IPS-20b (cell line): Measurements from ENCODE around the gene P3H1.
"Not testable (repeated sequence)": the region's sequence is repeated elsewhere in the genome, so short reads cannot be mapped to it uniquely, and the experiment has no call there.

Experiments
- H3K27ac ChIP-seq: one replicate; pipeline ENCODE4 v1.5.1; 2013; ENCODE audit warnings: low read length
- H3K27me3 ChIP-seq: 2 replicates; pipeline ENCODE4 v1.6.1; 2013; ENCODE audit warnings: mild to moderate bottlenecking, low read length, inconsistent platforms; ENCODE audit not compliant: insufficient read depth
- H3K36me3 ChIP-seq: 2 replicates; pipeline ENCODE4 v1.6.1; 2013; ENCODE audit warnings: low read depth, mild to moderate bottlenecking, inconsistent platforms, low read length, moderate library complexity; ENCODE audit not compliant: insufficient read depth
- H3K4me1 ChIP-seq: 2 replicates; pipeline ENCODE4 v1.6.1; 2013; ENCODE audit warnings: mild to moderate bottlenecking, control low read depth, inconsistent platforms, low read length, moderate library complexity; ENCODE audit not compliant: insufficient read depth
- H3K4me3 ChIP-seq: 2 replicates; pipeline ENCODE4 v1.5.1; 2013; ENCODE audit warnings: mild to moderate bottlenecking, low read length, inconsistent platforms
- H3K9ac ChIP-seq: 2 replicates; pipeline ENCODE4 v1.6.1; 2013; ENCODE audit warnings: low read depth, mild to moderate bottlenecking, inconsistent platforms, low read length, moderate library complexity
- H3K9me3 ChIP-seq: 2 replicates; pipeline ENCODE4 v1.6.1; 2013; ENCODE audit warnings: mild to moderate bottlenecking, low read depth, low read length, inconsistent platforms; ENCODE audit not compliant: insufficient read depth

P3H1 gene

DNA sequence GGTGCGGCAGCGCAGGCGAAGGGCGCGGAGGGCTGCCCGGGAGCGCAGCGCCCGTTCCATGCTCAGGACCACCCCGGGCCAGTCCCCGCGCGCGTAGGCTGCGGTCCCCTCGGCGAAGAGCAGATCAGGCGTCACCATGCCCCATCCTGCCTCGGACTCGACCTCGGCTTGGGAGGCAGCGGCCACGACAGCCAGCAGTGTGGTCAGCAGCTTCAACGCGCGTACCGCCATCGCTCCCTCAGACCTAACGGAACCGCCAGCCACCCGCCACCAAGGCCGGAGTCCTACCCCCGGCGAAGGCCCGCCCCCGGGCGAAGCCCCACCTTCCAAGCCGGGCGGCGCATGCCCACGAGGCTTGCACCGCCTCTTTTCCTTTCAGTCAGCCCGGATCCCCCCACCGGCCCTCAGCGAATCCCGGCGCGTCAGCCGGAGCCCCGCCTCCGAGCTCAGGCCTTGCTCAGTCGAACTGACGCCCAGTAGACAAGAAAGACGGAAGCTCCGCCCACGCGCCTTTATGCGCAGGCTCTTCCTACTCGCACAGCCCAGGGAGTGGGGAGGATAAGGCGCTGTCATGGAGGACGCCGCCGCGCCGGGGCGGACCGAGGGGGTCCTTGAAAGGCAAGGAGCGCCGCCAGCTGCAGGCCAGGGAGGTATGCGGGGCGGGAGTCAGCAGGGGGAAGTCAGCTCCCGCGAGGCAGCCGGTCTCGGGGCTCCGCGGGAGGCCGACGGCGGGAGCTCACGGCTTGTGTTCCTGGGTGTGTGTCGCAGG, at the start of gene P3H1, which contains the start of gene C1orf50:
Gene P3H1 (minus strand): TSS at position 288 of the 769 bp plus-strand sequence. CDS start 57 bp downstream, at position 231.
Gene C1orf50 (plus strand): TSS at position 509 of the 769 bp plus-strand sequence. CDS start 63 bp downstream, at position 572.
- Histone ChIP-seq H3K36me3 (peaks cover 8% of the 10 kb centered on the region), H3K4me3 (peak within 1 kb of the TSS; percentile 95), H3K27ac (no peak within 1 kb of the TSS), H3K4me1 (peaks cover 13% of the 10 kb centered on the region; the same call in 1 of the 2 replicates), H3K27me3 (no peaks in the 10 kb centered on the region), H3K9ac (peak within 1 kb of the TSS; percentile 78; the same call in 1 of the 2 replicates), H3K9me3 (no peaks in the 10 kb centered on the region)

DNA sequence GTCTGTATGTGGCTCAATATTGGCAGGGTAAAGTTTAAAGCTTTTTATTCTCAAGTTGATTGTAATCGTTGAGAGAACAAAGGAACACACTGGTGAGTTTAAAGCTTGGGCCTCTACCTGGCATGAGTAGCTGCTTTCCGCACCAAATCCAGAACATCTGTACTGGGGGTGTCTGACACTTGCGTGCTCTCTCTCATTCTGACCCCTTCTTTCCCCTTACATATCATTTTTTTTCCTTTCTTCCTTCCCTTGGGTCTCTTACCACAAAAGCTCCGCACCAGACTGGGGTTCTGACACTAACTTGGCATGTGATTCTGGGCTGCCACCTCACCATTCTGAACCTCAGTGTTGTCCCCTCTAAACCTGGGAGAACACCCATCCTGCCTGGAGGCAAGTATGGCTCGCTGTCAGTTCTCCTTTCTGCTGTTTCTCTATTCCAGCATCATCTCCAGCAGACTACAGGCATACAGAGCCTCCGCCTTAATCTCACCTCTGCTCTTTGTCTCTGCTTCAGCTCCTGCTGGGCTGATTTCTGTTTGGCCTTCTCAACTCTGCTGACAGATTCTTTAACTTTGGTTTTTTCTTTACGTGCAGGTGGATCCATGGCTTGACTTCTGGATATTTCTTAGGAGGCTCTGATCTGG, 49.2 kb upstream of the P3H1 start:
- Histone ChIP-seq H3K27ac (peak overlapping the region; percentile 54), H3K9ac (peak overlapping the region; percentile 93; the same call in 1 of the 2 replicates), H3K9me3 (no peaks in the 10 kb centered on the region), H3K36me3 (no peaks in the 10 kb centered on the region), H3K27me3 (no peaks in the 10 kb centered on the region), H3K4me3 (peak overlapping the region; percentile 95), H3K4me1 (peaks cover 5% of the 10 kb centered on the region)

DNA sequence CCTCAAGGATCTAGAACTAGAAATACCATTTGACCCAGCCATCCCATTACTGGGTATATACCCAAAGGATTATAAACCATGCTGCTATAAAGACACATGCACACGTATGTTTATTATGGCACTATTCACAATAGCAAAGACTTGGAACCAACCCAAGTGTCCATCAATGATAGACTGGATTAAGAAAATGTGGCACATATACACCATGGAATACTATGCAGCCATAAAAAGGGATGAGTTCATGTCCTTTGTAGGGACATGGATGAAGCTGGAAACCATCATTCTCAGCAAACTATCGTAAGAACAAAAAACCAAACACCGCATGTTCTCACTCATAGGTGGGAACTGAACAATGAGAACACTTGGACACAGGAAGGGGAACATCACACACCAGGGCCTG, 48.0 kb upstream of the P3H1 start:
- H3K9ac ChIP-seq, H3K4me3 ChIP-seq, H3K27me3 ChIP-seq, H3K27ac ChIP-seq, H3K36me3 ChIP-seq, H3K9me3 ChIP-seq, H3K4me1 ChIP-seq: not testable (repeated sequence)

GRCh38 chr1:42807056-42807668, 40.3 kb upstream of the P3H1 start:
- peaks cover 6% of the 10 kb centered on the region; the same call in 1 of the 2 replicates for H3K9me3 ChIP-seq
- H3K36me3 ChIP-seq = peaks cover 24% of the 10 kb centered on the region; the same call in 1 of the 2 replicates
- H3K9ac ChIP-seq = no peak overlapping the region
- no peaks in the 10 kb centered on the region for H3K27me3 ChIP-seq
- H3K4me1 ChIP-seq = no peaks in the 10 kb centered on the region
- no peak overlapping the region for H3K4me3 ChIP-seq
- H3K27ac ChIP-seq = no peak overlapping the region

GRCh38 chr1:42806593-42806992, 39.8 kb upstream of the P3H1 start:
- H3K9ac ChIP-seq = no peak overlapping the region
- no peak overlapping the region for H3K27ac ChIP-seq
- peaks cover 6% of the 10 kb centered on the region; the same call in 1 of the 2 replicates for H3K9me3 ChIP-seq

DNA sequence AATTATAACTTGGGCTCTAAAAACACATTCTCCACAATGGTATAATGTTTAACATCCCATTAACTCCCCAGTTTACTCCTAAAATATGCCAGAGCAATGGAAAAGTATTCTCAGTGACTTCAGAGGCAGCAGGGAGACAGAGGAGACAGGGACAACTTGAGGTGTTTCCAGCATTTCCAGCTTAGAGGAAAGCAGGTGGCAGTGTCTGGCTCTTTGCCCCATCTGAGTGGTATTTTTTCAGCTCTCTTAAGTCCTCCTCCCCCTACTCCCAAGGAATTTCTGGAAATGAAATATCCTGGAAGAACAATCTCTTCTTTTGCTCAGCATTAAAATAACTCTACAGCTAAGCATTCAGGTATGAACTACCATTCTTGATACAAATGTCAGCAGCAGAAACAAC, 39.3 kb upstream of the P3H1 start:
- peaks cover 6% of the 10 kb centered on the region; the same call in 1 of the 2 replicates for H3K9me3 ChIP-seq
- H3K4me1 ChIP-seq = no peaks in the 10 kb centered on the region
- H3K4me3 ChIP-seq = no peak overlapping the region
- H3K9ac ChIP-seq = no peak overlapping the region
- no peaks in the 10 kb centered on the region for H3K27me3 ChIP-seq
- peaks cover 24% of the 10 kb centered on the region; the same call in 1 of the 2 replicates for H3K36me3 ChIP-seq
- no peak overlapping the region for H3K27ac ChIP-seq

More at GRCh38 chr1:42806593-42806992, 39.8 kb upstream of the P3H1 start:
- H3K27me3 ChIP-seq = no peaks in the 10 kb centered on the region
- no peak overlapping the region for H3K4me3 ChIP-seq
- H3K4me1 ChIP-seq = no peaks in the 10 kb centered on the region
- H3K36me3 ChIP-seq = peaks cover 24% of the 10 kb centered on the region; the same call in 1 of the 2 replicates

- no peak overlapping the region for H3K4me3 ChIP-seq
- no peak overlapping the region for H3K27ac ChIP-seq
- no peak overlapping the region for H3K9ac ChIP-seq
- H3K4me1 ChIP-seq = no peaks in the 10 kb centered on the region
- H3K36me3 ChIP-seq = peaks cover 17% of the 10 kb centered on the region; the same call in 1 of the 2 replicates
- peaks cover 6% of the 10 kb centered on the region; the same call in 1 of the 2 replicates for H3K9me3 ChIP-seq
- no peaks in the 10 kb centered on the region for H3K27me3 ChIP-seq
Observed at GRCh38 chr1:42801832-42802473, 35.1 kb upstream of the P3H1 start.

GRCh38 chr1:42797979-42798378, 31.2 kb upstream of the P3H1 start:
- Histone ChIP-seq H3K4me3 (no peak overlapping the region), H3K27me3 (no peaks in the 10 kb centered on the region)

GRCh38 chr1:42797414-42797813, 30.6 kb upstream of the P3H1 start:
- H3K4me1 ChIP-seq = no peaks in the 10 kb centered on the region
- H3K9ac ChIP-seq = no peak overlapping the region
- no peaks in the 10 kb centered on the region for H3K36me3 ChIP-seq
- no peaks in the 10 kb centered on the region for H3K27me3 ChIP-seq
- no peaks in the 10 kb centered on the region for H3K9me3 ChIP-seq
- no peak overlapping the region for H3K4me3 ChIP-seq
- no peak overlapping the region for H3K27ac ChIP-seq

More at GRCh38 chr1:42797979-42798378, 31.2 kb upstream of the P3H1 start:
- Histone ChIP-seq H3K4me1 (no peaks in the 10 kb centered on the region), H3K27ac (no peak overlapping the region), H3K36me3 (no peaks in the 10 kb centered on the region), H3K9ac (no peak overlapping the region), H3K9me3 (no peaks in the 10 kb centered on the region)

- Histone ChIP-seq H3K4me1 (no peaks in the 10 kb centered on the region), H3K9ac (no peak overlapping the region), H3K27me3 (no peaks in the 10 kb centered on the region), H3K27ac (no peak overlapping the region), H3K9me3 (no peaks in the 10 kb centered on the region), H3K4me3 (no peak overlapping the region), H3K36me3 (no peaks in the 10 kb centered on the region)
Observed at GRCh38 chr1:42793824-42794223, 27.0 kb upstream of the P3H1 start.

GRCh38 chr1:42788021-42788420, 21.2 kb upstream of the P3H1 start:
- no peaks in the 10 kb centered on the region for H3K9me3 ChIP-seq
- peaks cover 8% of the 10 kb centered on the region; the same call in 1 of the 2 replicates for H3K36me3 ChIP-seq
- no peak overlapping the region for H3K27ac ChIP-seq
- H3K4me1 ChIP-seq = no peaks in the 10 kb centered on the region
- H3K27me3 ChIP-seq = no peaks in the 10 kb centered on the region
- no peak overlapping the region for H3K4me3 ChIP-seq
- no peak overlapping the region for H3K9ac ChIP-seq
